Peyer's patch (tissue), 4 donors: ENCODE data around the gene BAIAP2.

Source experiments
- CTCF ChIP-seq, 6 experiments: fragments of 450-650 bp in 4 of 6; fragments of 200-600 bp in 2 of 6; sonication (generic) in 1 of 6; IDR thresholded peaks; one replicate each; pipeline ENCODE4 v1.5.1; 2017 to 2019; ENCODE audit warnings: antibody characterized with exemption in 6 of 6, mild to moderate bottlenecking in 3 of 6, moderate library complexity in 1 of 6
- POLR2A ChIP-seq, 2 donors: fragments of 450-650 bp; IDR thresholded peaks; one replicate each; pipeline ENCODE4 v1.5.1; 2017; ENCODE audit warnings: antibody characterized with exemption in 2 of 2, mild to moderate bottlenecking in 2 of 2, moderate library complexity in 2 of 2

- TF ChIP-seq CTCF (IDR thresholded peaks at IDR 0.05) (no peak), POLR2A (IDR thresholded peaks at IDR 0.05) (no peak)
Measured at GRCh38 chr17:81081222-81082176, 46.5 kb downstream of the BAIAP2 start.
